ENCODE results near the gene ARHGAP30.

GRCh38 chr1:161089251-161089924, 19.7 kb upstream of the ARHGAP30 start, which contains the start of gene NECTIN4:
- TF ChIP-seq CTCF (IDR thresholded peaks at IDR 0.05) (no peak), POLR2A (IDR thresholded peaks at IDR 0.05) (no peak)
